GM19467 (cell line): Measurements from ENCODE around the gene ANKRD20A1.
"Not testable (repeated sequence)": the region's sequence is repeated elsewhere in the genome, so short reads cannot be mapped to it uniquely, and the experiment has no call there.

Experiments used
- ATAC-seq: cut with Tn5 transposase; IDR thresholded peaks from one replicate; pipeline ENCODE4 v1.9.1; 2021; ENCODE audit warnings: mild to moderate bottlenecking, moderate library complexity; ENCODE audit not compliant: unreplicated experiment

The ANKRD20A1 gene

GRCh38 chr9:67858871-67859270, at the start of gene ANKRD20A1:
ANKRD20A1 (plus strand) TSS chr9:67858931; CDS start chr9:67859427, 496 bp downstream.
- not testable (repeated sequence) for ATAC-seq

- ATAC-seq: not testable (repeated sequence)
Observed at GRCh38 chr9:67832088-67832487, 26.6 kb upstream of the ANKRD20A1 start.
